Dermis microvascular lymphatic vessel endothelial cell (primary cell): ENCODE measurements around the gene IRAK1. TPM values are rescaled to one million over a fixed set of nuclear protein-coding genes. Genes with fewer than 3 reads are reported as not detected.

ENCODE experiments used
- DNase-seq, 2 donors: peaks; one replicate each; pipeline versions ENCODE4 v3.0.0 to v3.0.0-alpha.2; 2010; ENCODE audit warnings: low read depth in 2 of 2
- total RNA-seq: library from RNA; depleted of rRNA; stranded (reverse); fragments of >200 nt; gene quantifications from 2 replicates; pipeline ENCODE4 v1.2.1, GENCODE V29; 2014

IRAK1 gene
- total RNA-seq, 1 donor from 2014 or later: 52.2 TPM

GRCh38 chrX:154040863-154041262, 21.2 kb upstream of the IRAK1 start:
- DNase-seq: no peak

GRCh38 chrX:154040307-154040756, 20.6 kb upstream of the IRAK1 start:
- DNase-seq: peak in 1 of 2 donors; percentile 49

- DNase-seq: no peak
These were observed 19.9 kb upstream of the IRAK1 start for GRCh38 chrX:154039577-154039976.

- no peak for DNase-seq
These were observed 19.0 kb upstream of the IRAK1 start for GRCh38 chrX:154038656-154039055.

- DNase-seq: no peak
These were observed 18.1 kb upstream of the IRAK1 start for GRCh38 chrX:154037754-154038153.

- DNase-seq: no peak
These were observed 16.8 kb upstream of the IRAK1 start for GRCh38 chrX:154036513-154036912.

- no peak for DNase-seq
These were observed 14.1 kb upstream of the IRAK1 start for GRCh38 chrX:154033848-154034247.

GRCh38 chrX:154032653-154033052, 13.0 kb upstream of the IRAK1 start:
- DNase-seq: no peak

GRCh38 chrX:154032160-154032559, 12.5 kb upstream of the IRAK1 start:
- no peak for DNase-seq

GRCh38 chrX:154030715-154031305, 11.1 kb upstream of the IRAK1 start:
- no peak for DNase-seq

GRCh38 chrX:154030266-154030665, 10.6 kb upstream of the IRAK1 start:
- no peak for DNase-seq

GRCh38 chrX:154029439-154029838, 9.7 kb upstream of the IRAK1 start:
- DNase-seq: no peak

GRCh38 chrX:154028502-154029184, 8.9 kb upstream of the IRAK1 start:
- DNase-seq: no peak

GRCh38 chrX:154027986-154028385, 8.3 kb upstream of the IRAK1 start:
- DNase-seq: no peak

GRCh38 chrX:154027022-154027402, 7.3 kb upstream of the IRAK1 start:
- no peak for DNase-seq

- DNase-seq: no peak
These were observed 6.7 kb upstream of the IRAK1 start for GRCh38 chrX:154026136-154027021.

- no peak for DNase-seq
These were observed 5.5 kb upstream of the IRAK1 start for GRCh38 chrX:154025230-154025629.

- no peak for DNase-seq
These were observed 4.6 kb upstream of the IRAK1 start for GRCh38 chrX:154024271-154024670.

GRCh38 chrX:154023276-154024000, 3.7 kb upstream of the IRAK1 start:
- DNase-seq: no peak

GRCh38 chrX:154022108-154022507, 2.4 kb upstream of the IRAK1 start:
- DNase-seq: no peak

GRCh38 chrX:154021131-154021611, 1.5 kb upstream of the IRAK1 start:
- DNase-seq: peak in 1 of 2 donors; percentile 65
